ENCODE data around the gene TUBB2B.

The TUBB2B gene

GRCh38 chr6:3232017-3232945 is 4.8 kb upstream of the TUBB2B start:
- DNase-seq (ENCODE audit: low spot score) = no peak

GRCh38 chr6:3231247-3232016 is 4.0 kb upstream of the TUBB2B start:
- no peak for DNase-seq (ENCODE audit: low spot score)

GRCh38 chr6:3230900-3231246 is 3.4 kb upstream of the TUBB2B start:
- DNase-seq (ENCODE audit: low spot score) = no peak

- no peak for DNase-seq (ENCODE audit: low spot score)
These were observed 2.9 kb upstream of the TUBB2B start for GRCh38 chr6:3230256-3230882.

GRCh38 chr6:3229566-3230178 is 2.2 kb upstream of the TUBB2B start:
- peak; percentile 17 for DNase-seq (ENCODE audit: low spot score)

- DNase-seq (ENCODE audit: low spot score) = peak; percentile 33
These were observed 1.5 kb upstream of the TUBB2B start for GRCh38 chr6:3228771-3229565.

GRCh38 chr6:3228046-3228671 is 706 bp upstream of the TUBB2B start:
- no peak for DNase-seq (ENCODE audit: low spot score)

- DNase-seq (ENCODE audit: low spot score) = no peak
These were observed 731 bp downstream of the TUBB2B start for GRCh38 chr6:3226481-3227362.

- DNase-seq (ENCODE audit: low spot score) = no peak
These were observed 1.4 kb downstream of the TUBB2B start for GRCh38 chr6:3226042-3226441.

GRCh38 chr6:3222506-3223038 is 4.9 kb downstream of the TUBB2B start:
- no peak for DNase-seq (ENCODE audit: low spot score)

GRCh38 chr6:3221578-3221977 is 5.9 kb downstream of the TUBB2B start:
- no peak for DNase-seq (ENCODE audit: low spot score)

GRCh38 chr6:3220366-3220765 is 7.1 kb downstream of the TUBB2B start:
- no peak for DNase-seq (ENCODE audit: low spot score)

GRCh38 chr6:3218266-3218665 is 9.2 kb downstream of the TUBB2B start:
- DNase-seq (ENCODE audit: low spot score) = no peak

- no peak for DNase-seq (ENCODE audit: low spot score)
These were observed 10.2 kb downstream of the TUBB2B start for GRCh38 chr6:3217286-3217685.

- no peak for DNase-seq (ENCODE audit: low spot score)
These were observed 12.6 kb downstream of the TUBB2B start for GRCh38 chr6:3214898-3215297.

- DNase-seq (ENCODE audit: low spot score) = no peak
These were observed 14.1 kb downstream of the TUBB2B start for GRCh38 chr6:3213334-3213695.

- no peak for DNase-seq (ENCODE audit: low spot score)
These were observed 15.2 kb downstream of the TUBB2B start for GRCh38 chr6:3212261-3212660.

GRCh38 chr6:3211681-3212080 is 15.8 kb downstream of the TUBB2B start:
- DNase-seq (ENCODE audit: low spot score) = no peak

GRCh38 chr6:3210024-3210610 is 17.3 kb downstream of the TUBB2B start:
- no peak for DNase-seq (ENCODE audit: low spot score)
